ENCODE measurements around the gene RNF41. TPM values are rescaled to one million over a fixed set of nuclear protein-coding genes. Genes with fewer than 3 reads are reported as not detected.

RNF41 gene
- total and polyA plus RNA-seq, 2 of the 13 experiments (the other 11 are each of a cell fraction or from before 2014, with no cell fraction given), result 27.1 to 39.4 TPM

DNA sequence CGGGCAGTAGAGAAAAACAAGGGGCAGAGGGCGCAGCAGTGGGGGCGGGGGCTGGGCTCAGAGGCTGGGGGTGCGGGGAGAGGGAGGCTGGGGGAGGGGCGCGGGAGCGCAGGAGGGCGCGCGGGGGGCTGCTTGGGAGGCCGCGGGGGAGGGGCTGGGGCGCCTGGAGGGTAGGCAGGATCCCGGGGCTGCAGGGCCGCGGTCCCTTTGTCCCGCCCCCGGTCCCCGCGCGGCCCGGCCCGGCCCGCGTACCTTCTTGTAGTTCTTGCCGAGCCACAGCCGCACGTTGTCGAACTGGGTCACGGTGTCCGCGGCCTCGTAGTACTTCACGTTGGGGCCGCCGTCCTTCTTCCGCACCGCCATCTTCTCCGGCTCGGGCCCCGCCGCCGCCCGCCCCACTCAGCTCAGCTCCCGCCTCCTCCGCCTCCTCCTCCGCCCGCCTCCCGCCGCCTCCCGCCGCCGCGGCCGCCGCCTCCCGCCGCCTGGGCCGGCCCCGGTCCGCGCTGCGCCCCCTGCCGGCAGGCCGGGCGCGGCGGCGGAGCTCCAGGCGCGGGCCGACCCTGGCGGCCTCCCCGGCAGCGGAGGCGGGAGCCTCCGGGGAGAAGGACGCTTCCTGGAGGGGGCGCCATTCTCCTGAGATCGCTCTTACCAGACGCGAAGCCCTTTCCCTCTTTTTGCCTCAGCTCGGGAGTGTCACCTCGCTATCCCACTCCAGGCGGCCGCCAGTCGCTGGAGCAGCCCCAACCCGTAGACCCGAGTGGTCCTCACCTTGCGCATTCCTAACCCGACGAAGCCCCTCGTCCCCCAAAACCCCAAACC is 32.4 kb downstream of the RNF41 start, which contains the start of gene SMARCC2 (continued):
- TF ChIP-seq ZNF30 (CRISPR knock-in tag; IDR thresholded peaks at IDR 0.05), result no peak
- no peak for TF ChIP-seq ZNF101 (CRISPR knock-in tag; IDR thresholded peaks at IDR 0.05; ENCODE audit: borderline replicate concordance, low read depth)
- TF ChIP-seq ZNF44 (CRISPR knock-in tag; IDR thresholded peaks at IDR 0.05), result no peak
- TF ChIP-seq MXI1 (IDR thresholded peaks at IDR 0.05; ENCODE audit: borderline replicate concordance, low read depth, low read length), result peak; percentile 62; the same call in 1 of the 3 replicates
- TF ChIP-seq, protein P1, sequence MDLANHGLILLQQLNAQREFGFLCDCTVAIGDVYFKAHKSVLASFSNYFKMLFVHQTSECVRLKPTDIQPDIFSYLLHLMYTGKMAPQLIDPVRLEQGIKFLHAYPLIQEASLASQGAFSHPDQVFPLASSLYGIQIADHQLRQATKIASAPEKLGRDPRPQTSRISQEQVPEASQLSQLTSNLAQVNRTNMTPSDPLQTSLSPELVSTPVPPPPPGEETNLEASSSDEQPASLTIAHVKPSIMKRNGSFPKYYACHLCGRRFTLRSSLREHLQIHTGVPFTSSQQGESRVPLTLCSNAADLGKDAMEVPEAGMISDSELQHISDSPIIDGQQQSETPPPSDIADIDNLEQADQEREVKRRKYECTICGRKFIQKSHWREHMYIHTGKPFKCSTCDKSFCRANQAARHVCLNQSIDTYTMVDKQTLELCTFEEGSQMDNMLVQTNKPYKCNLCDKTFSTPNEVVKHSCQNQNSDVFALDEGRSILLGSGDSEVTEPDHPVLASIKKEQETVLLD (CRISPR knock-in tag; IDR thresholded peaks at IDR 0.05; ENCODE audit: low read depth), result peak; percentile 72
- TF ChIP-seq PCBP1 (IDR thresholded peaks at IDR 0.05; ENCODE audit: borderline replicate concordance, low read depth, low read length), result peak; percentile 86; the same call in 1 of the 2 replicates
- TF ChIP-seq, protein P2, sequence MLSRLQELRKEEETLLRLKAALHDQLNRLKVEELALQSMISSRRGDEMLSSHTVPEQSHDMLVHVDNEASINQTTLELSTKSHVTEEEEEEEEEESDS (CRISPR knock-in tag; IDR thresholded peaks at IDR 0.05; ENCODE audit: borderline replicate concordance), result no peak
- TF ChIP-seq, protein P3, sequence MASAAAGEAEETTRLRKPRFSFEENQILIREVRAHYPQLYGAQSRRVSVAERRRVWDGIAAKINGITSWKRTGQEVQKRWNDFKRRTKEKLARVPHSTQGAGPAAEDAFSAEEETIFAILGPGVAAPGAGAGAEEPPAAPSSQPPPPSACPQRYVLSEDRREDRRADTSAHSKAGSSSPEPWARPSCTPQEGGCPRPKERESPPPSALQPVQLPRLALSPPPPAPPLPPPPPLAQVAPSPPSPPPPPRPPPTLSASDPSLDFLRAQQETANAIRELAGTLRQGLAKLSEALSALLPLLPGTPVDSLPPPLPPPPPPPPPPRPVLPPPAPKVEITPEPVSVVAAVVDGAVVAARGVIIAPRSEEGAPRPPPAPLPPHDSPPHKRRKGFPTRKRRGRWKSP (CRISPR knock-in tag; IDR thresholded peaks at IDR 0.05), result peak; percentile 49; the same call in 1 of the 2 replicates
- TF ChIP-seq ZKSCAN1 (IDR thresholded peaks at IDR 0.05; ENCODE audit: low read length), result peak; percentile 45; the same call in 1 of the 2 replicates
- TF ChIP-seq PHF20 (CRISPR knock-in tag; IDR thresholded peaks at IDR 0.05), result no peak
- TF ChIP-seq TAF1 (CRISPR knock-in tag; IDR thresholded peaks at IDR 0.05), result peak; percentile 55; the same call in 1 of the 2 replicates
- TF ChIP-seq ZNF777 (CRISPR knock-in tag; IDR thresholded peaks at IDR 0.05), result peak; percentile 11
- TF ChIP-seq ZNF335 (CRISPR knock-in tag; IDR thresholded peaks at IDR 0.05), result no peak
- 0 out of 2 replicates have a peak, but pooled peaks have one; percentile 20 for TF ChIP-seq HCFC1 (IDR thresholded peaks at IDR 0.05; ENCODE audit: low read depth, low read length)
- TF ChIP-seq ZNF34 (CRISPR knock-in tag; IDR thresholded peaks at IDR 0.05; ENCODE audit: borderline replicate concordance), result no peak
- TF ChIP-seq POLR2A (IDR thresholded peaks at IDR 0.05; ENCODE audit: insufficient read depth in 1 of 2, low read depth in 2 of 2, low read length in 2 of 2), result peak; percentile 29 to 46; a peak in 2 of 4 replicates
- TF ChIP-seq TEAD2 (CRISPR knock-in tag; IDR thresholded peaks at IDR 0.05), result no peak
- TF ChIP-seq, protein P4, sequence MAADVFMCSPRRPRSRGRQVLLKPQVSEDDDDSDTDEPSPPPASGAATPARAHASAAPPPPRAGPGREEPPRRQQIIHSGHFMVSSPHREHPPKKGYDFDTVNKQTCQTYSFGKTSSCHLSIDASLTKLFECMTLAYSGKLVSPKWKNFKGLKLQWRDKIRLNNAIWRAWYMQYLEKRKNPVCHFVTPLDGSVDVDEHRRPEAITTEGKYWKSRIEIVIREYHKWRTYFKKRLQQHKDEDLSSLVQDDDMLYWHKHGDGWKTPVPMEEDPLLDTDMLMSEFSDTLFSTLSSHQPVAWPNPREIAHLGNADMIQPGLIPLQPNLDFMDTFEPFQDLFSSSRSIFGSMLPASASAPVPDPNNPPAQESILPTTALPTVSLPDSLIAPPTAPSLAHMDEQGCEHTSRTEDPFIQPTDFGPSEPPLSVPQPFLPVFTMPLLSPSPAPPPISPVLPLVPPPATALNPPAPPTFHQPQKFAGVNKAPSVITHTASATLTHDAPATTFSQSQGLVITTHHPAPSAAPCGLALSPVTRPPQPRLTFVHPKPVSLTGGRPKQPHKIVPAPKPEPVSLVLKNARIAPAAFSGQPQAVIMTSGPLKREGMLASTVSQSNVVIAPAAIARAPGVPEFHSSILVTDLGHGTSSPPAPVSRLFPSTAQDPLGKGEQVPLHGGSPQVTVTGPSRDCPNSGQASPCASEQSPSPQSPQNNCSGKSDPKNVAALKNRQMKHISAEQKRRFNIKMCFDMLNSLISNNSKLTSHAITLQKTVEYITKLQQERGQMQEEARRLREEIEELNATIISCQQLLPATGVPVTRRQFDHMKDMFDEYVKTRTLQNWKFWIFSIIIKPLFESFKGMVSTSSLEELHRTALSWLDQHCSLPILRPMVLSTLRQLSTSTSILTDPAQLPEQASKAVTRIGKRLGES (CRISPR knock-in tag; IDR thresholded peaks at IDR 0.05; ENCODE audit: borderline replicate concordance), result no peak
- TF ChIP-seq, protein P5, sequence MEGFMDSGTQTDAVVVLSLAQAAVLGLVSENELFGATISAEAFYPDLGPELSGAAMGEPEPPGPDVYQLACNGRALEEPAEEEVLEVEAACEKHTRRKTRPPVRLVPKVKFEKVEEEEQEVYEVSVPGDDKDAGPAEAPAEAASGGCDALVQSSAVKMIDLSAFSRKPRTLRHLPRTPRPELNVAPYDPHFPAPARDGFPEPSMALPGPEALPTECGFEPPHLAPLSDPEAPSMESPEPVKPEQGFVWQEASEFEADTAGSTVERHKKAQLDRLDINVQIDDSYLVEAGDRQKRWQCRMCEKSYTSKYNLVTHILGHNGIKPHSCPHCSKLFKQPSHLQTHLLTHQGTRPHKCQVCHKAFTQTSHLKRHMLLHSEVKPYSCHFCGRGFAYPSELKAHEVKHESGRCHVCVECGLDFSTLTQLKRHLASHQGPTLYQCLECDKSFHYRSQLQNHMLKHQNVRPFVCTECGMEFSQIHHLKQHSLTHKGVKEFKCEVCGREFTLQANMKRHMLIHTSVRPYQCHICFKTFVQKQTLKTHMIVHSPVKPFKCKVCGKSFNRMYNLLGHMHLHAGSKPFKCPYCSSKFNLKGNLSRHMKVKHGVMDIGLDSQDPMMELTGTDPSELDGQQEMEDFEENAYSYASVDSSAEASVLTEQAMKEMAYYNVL (CRISPR knock-in tag; IDR thresholded peaks at IDR 0.05; ENCODE audit: borderline replicate concordance), result 0 out of 2 replicates have a peak, but pooled peaks have one; percentile 47
- 0 out of 2 replicates have a peak, but pooled peaks have one; percentile 18 for TF ChIP-seq SP5 (CRISPR knock-in tag; IDR thresholded peaks at IDR 0.05; ENCODE audit: borderline replicate concordance, low read depth)
- TF ChIP-seq ZNF468 (CRISPR knock-in tag; IDR thresholded peaks at IDR 0.05), result no peak
- no peak for TF ChIP-seq DNMT1 (CRISPR knock-in tag; IDR thresholded peaks at IDR 0.05)
- TF ChIP-seq ZNF264 (CRISPR knock-in tag; IDR thresholded peaks at IDR 0.05), result no peak; the same call in 1 of the 2 replicates

Measured in HepG2 (cell line).